ENCODE results near the gene CACNA1C. TPM values are rescaled to one million over a fixed set of nuclear protein-coding genes. Genes with fewer than 3 reads are reported as not detected.

CACNA1C gene
- total RNA-seq, 4 donors from 2014 or later: 2.0 to 4.2 (median 2.5) TPM

DNA sequence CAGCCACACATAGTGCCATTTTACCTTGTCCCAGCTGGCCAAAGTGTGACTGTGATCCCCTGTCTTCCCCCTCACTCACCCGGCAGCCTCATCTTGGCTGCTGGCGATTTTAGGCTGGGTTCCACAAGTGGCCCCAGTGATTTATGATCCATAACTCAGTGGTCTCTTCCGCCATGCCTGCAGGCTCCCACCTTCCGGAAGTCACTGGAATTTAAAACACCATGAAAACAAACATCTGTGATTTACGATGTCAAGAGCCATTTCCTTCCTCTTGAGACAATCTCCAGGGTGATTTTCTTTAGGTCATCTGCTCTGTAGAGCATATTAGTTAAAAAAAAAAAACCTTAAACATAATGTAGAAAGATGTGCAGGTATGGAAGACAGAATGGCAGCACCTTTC is 282.3 kb downstream of the CACNA1C start:
- Histone ChIP-seq H3K4me3 (replicated peaks in 1 of 3) (no peak overlapping the region), H3K36me3 (no peaks in the 10 kb centered on the region), H3K27ac (no peak overlapping the region), H3K27me3 (no peaks in the 10 kb centered on the region), H3K4me1 (peaks cover 16 to 29% of the 10 kb centered on the region in 2 donors), H3K9me3 (no peaks in the 10 kb centered on the region)
- no peak for DNase-seq
- no peak for TF ChIP-seq POLR2A (IDR thresholded peaks at IDR 0.05)
- TF ChIP-seq, protein P1, sequence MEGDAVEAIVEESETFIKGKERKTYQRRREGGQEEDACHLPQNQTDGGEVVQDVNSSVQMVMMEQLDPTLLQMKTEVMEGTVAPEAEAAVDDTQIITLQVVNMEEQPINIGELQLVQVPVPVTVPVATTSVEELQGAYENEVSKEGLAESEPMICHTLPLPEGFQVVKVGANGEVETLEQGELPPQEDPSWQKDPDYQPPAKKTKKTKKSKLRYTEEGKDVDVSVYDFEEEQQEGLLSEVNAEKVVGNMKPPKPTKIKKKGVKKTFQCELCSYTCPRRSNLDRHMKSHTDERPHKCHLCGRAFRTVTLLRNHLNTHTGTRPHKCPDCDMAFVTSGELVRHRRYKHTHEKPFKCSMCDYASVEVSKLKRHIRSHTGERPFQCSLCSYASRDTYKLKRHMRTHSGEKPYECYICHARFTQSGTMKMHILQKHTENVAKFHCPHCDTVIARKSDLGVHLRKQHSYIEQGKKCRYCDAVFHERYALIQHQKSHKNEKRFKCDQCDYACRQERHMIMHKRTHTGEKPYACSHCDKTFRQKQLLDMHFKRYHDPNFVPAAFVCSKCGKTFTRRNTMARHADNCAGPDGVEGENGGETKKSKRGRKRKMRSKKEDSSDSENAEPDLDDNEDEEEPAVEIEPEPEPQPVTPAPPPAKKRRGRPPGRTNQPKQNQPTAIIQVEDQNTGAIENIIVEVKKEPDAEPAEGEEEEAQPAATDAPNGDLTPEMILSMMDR (IDR thresholded peaks at IDR 0.05): no peak
- intact Hi-C loops (cut with DNase I): no loop called here
- 48 to 69% methylated on average over 5 of the region's 5 CpGs for WGBS, 2 donors

DNA sequence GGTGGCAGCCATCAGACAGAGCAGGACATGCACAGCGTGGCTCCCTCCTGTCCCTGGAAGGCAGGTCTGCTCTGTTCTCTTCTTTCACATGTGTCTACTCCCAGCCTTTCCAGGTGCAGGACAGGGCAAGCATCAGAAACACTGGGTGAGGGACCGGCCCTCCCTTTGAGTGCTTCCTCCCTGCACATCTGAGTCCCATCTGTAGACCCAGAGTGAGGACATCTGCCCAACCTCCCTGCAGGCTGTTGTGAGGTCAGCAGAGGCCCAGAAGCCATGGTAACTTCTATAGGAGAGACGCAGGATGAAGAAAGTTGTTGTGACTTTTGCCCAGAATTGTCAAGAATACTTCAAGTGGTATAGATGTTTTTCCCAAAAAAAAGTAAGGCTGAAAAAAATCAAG is 282.7 kb downstream of the CACNA1C start:
- no peaks in the 10 kb centered on the region for H3K9me3 ChIP-seq
- DNase-seq: no peak
- H3K36me3 ChIP-seq: no peaks in the 10 kb centered on the region
- intact Hi-C loops (cut with DNase I): no loop called here
- TF ChIP-seq POLR2A (IDR thresholded peaks at IDR 0.05): no peak
- TF ChIP-seq, protein P1 (IDR thresholded peaks at IDR 0.05): no peak
- H3K27me3 ChIP-seq: no peaks in the 10 kb centered on the region
- H3K4me1 ChIP-seq: peaks cover 16 to 29% of the 10 kb centered on the region in 2 donors
- H3K27ac ChIP-seq: peak overlapping the region in 1 of 3 donors; percentile 81
- 76 to 93% methylated on average over 3 of the region's 3 CpGs for WGBS, 2 donors
- H3K4me3 ChIP-seq (replicated peaks in 1 of 3): no peak overlapping the region

DNA sequence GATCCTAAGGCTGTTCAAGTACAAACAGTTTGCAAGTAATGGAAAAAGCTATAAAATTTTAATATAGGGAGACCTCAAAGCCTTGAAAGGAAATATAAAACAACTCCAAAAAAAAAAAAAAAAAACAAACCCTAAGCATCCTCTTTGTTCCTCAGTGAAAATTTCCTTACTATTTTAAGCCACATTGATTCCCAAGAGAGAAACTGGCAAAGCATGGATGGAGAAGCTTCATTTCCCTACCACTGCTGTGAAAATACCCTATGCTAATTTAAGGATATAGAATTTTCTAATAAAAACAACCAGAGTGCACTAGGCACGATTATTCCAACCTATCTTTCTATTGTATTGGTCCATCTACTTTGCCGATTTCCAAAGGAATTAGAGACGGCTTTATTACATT is 283.1 kb downstream of the CACNA1C start:
- no peak for DNase-seq
- no peaks in the 10 kb centered on the region for H3K9me3 ChIP-seq
- H3K4me1 ChIP-seq: peaks cover 16 to 29% of the 10 kb centered on the region in 2 donors
- no peaks in the 10 kb centered on the region for H3K27me3 ChIP-seq
- H3K36me3 ChIP-seq: no peaks in the 10 kb centered on the region
- peak overlapping the region in 2 of 3 donors; percentile 5 to 81 for H3K27ac ChIP-seq
- 55 to 61% methylated on average over 3 of the region's 3 CpGs for WGBS, 2 donors
- intact Hi-C loops (cut with DNase I): no loop called here
- no peak overlapping the region for H3K4me3 ChIP-seq (replicated peaks in 1 of 3)
- TF ChIP-seq POLR2A (IDR thresholded peaks at IDR 0.05): no peak
- TF ChIP-seq, protein P1 (IDR thresholded peaks at IDR 0.05): no peak

DNA sequence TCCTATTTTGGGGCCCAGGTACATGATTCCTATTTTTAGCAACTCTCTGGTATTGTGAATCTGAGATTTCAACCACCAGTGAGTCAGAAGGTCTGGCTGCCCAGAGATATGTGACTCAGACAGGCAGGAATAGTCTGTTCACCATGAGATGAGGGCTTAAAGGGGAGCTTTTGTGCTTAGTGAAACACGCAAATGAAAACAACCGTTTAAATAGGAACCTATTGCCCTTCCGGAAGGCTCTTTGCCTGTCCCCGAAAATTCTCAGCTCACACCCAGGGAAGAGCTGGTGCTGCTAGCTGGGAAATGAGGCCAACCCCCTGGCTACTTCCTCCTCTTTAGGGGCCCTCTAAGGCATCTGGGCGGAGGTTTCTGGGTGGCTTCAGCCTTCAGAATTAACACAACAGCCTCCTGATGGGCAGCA is 283.6 kb downstream of the CACNA1C start:
- intact Hi-C loops (cut with DNase I): no loop called here
- TF ChIP-seq POLR2A (IDR thresholded peaks at IDR 0.05): no peak
- TF ChIP-seq, protein P1 (IDR thresholded peaks at IDR 0.05): no peak
- peak in 1 of 2 donors; percentile 47 for DNase-seq
- H3K4me1 ChIP-seq: peaks cover 16 to 29% of the 10 kb centered on the region in 2 donors
- 40 to 48% methylated on average over 5 of the region's 5 CpGs for WGBS, 2 donors
- no peak overlapping the region for H3K4me3 ChIP-seq (replicated peaks in 1 of 3)
- no peaks in the 10 kb centered on the region for H3K9me3 ChIP-seq
- H3K27me3 ChIP-seq: no peaks in the 10 kb centered on the region
- peak overlapping the region in 2 of 3 donors; percentile 5 to 81 for H3K27ac ChIP-seq
- no peaks in the 10 kb centered on the region for H3K36me3 ChIP-seq

DNA sequence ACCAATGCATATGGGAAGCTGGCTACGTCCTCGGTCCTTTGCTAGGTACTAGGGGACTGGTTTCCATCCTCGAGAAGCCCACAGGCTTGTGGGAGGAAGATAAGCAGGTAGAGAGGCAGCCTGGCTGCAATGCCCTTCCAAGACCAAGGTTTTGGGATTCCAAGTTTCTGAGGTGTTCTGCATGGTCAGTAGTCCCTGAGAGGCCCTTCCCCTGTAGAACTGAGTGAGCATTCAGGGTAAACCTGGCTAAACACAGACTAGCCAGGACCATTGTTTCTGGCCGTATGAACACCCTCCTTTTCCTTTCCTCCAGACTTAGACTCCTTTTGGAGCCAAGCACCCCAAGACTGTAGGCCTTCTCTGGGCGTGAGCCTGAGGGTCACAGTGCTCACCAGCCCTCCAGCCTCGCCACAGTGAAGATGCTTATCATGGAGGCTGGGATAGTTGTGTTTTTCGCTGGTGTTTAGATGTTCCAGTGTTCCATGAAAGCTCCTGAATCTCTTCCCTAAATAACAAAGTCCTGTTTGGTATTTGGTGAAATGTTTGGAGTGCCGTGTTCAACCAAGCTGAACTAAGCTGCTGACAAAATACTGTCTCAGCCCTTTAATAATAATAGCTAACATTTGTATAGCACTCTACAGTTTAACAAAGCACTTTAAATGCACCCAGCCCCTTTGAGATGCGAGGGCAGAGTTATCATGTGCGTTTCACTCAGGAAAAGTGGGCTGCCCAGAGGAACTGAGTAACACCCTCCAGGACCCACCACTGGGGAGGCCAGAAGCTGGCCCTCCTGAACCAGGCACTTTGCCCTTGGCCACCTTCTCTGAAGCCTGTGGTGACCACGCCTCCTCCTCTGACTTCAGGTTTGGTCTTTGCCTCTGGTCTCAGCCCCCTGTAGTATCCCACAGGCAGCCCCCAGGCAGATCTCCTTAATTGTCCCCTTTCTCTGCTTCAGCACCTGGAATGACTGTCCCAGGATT is 284.5 kb downstream of the CACNA1C start:
- DNase-seq: no peak
- WGBS, 2 donors: 75 to 78% methylated on average over 11 of the region's 11 CpGs
- Histone ChIP-seq H3K27ac (peak overlapping the region in 2 of 3 donors; percentile 5 to 81), H3K9me3 (no peaks in the 10 kb centered on the region), H3K4me3 (replicated peaks in 1 of 3) (no peak overlapping the region), H3K36me3 (no peaks in the 10 kb centered on the region), H3K27me3 (no peaks in the 10 kb centered on the region), H3K4me1 (peaks cover 16 to 29% of the 10 kb centered on the region in 2 donors)
- TF ChIP-seq, protein P1 (IDR thresholded peaks at IDR 0.05): no peak
- no peak for TF ChIP-seq POLR2A (IDR thresholded peaks at IDR 0.05)
- intact Hi-C loops (cut with DNase I): no loop called here
